GM12892 (cell line): Measurements from ENCODE around the gene STX1B.

Experiments
- POLR2A ChIP-seq: IDR thresholded peaks from 2 replicates; pipeline ENCODE4 v1.6.1; 2011; ENCODE audit warnings: low read depth, low read length, control low read depth
- POLR2AphosphoS5 ChIP-seq: IDR thresholded peaks from 2 replicates; pipeline ENCODE4 v1.6.1; 2011; ENCODE audit warnings: low read depth, low read length, control low read depth
- TAF1 ChIP-seq: IDR thresholded peaks from 2 replicates; pipeline ENCODE4 v1.6.1; 2011; ENCODE audit warnings: low read depth, mild to moderate bottlenecking, control low read depth, low read length, borderline replicate concordance

DNA sequence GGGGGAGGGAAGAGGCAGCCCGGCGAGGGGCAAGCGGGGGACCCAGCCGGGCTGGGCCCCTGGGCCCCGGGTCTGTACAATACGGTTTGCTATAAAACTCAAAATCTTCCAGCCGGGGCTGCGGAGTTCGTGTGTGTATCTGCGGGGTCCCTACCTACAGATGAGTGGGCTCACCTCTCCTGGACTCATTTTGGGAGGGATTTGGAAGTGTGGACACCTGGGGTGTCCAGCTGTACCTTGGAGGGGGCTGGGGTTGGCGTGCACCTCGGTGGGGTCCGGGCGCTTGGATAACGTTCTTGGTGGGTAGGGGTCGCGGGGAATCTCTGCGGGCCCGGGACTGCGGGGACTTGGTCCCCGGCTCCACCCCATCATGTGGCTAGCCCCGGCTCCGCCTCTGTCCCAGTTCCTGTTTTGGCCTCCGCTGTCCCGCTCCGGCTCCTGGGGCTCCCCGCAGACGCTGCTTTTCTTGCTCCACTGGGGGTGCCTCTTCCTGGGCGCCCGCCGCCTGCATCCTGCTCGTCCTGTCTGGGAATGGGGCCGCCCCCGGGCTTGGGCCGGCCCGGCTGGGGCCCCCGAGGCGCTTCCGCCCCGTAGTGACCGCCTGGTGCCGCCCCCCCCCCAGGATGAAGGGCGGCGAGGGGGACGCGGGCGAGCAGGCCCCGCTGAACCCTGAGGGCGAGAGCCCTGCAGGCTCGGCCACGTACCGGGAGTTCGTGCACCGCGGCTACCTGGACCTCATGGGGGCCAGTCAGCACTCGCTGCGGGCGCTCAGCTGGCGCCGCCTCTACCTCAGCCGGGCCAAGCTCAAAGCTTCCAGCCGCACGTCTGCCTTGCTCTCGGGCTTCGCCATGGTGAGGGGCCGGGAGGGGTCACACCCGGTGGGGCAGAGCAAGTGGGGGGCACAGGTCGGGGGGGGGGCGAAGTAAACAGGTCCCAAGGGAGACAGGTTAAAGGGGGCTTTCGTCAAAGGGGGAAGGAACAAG lies 61.5 kb downstream of the STX1B start, which contains the start of gene ORAI3:
- TF ChIP-seq POLR2A (peak; percentile 65; the same call in 1 of the 2 replicates), POLR2AphosphoS5 (peak; percentile 30; the same call in 1 of the 2 replicates), TAF1 (peak; percentile 60; the same call in 1 of the 2 replicates)
